WTC11 (cell line): Measurements from ENCODE around the gene IMPDH2.

Experiments
- ARID4B ChIP-seq: sonication (generic); formaldehyde crosslinking; IDR thresholded peaks from 2 replicates; pipeline ENCODE4 v1.8.0; 2023; ENCODE audit warnings: missing genetic modification reagents, mild to moderate bottlenecking, borderline replicate concordance
- CTCF ChIP-seq: fragments of 200-600 bp; IDR thresholded peaks from 2 replicates; pipeline ENCODE4 v1.8.0; 2022; ENCODE audit warnings: antibody characterized with exemption
- FOXJ3 ChIP-seq: sonication (generic); formaldehyde crosslinking; IDR thresholded peaks from 2 replicates; pipeline ENCODE4 v1.9.0; 2021; ENCODE audit warnings: missing genetic modification reagents, mild to moderate bottlenecking, borderline replicate concordance
- NR2C2 ChIP-seq: sonication (generic); formaldehyde crosslinking; IDR thresholded peaks from 2 replicates; pipeline ENCODE4 v1.8.0; 2022; ENCODE audit warnings: mild to moderate bottlenecking, missing genetic modification reagents
- RORB ChIP-seq: fragments of 250-450 bp; sonication (Bioruptor Pico); IDR thresholded peaks from 2 replicates; pipeline ENCODE4 v1.9.0; 2021; ENCODE audit warnings: mild to moderate bottlenecking
- SP1 ChIP-seq: sonication (generic); formaldehyde crosslinking; conservative IDR thresholded peaks from 2 replicates; pipeline ENCODE4 v1.8.1; 2022; ENCODE audit warnings: missing genetic modification reagents
- ZBTB43 ChIP-seq: sonication (generic); formaldehyde crosslinking; IDR thresholded peaks from 2 replicates; pipeline ENCODE4 v1.8.1; 2023; ENCODE audit warnings: mild to moderate bottlenecking, missing genetic modification reagents
- ZNF121 ChIP-seq: sonication (generic); formaldehyde crosslinking; IDR thresholded peaks from 2 replicates; pipeline ENCODE4 v1.8.0; 2023; ENCODE audit warnings: missing genetic modification reagents
- ZNF219 ChIP-seq: sonication (generic); formaldehyde crosslinking; IDR thresholded peaks from 2 replicates; pipeline ENCODE4 v1.8.0; 2023; ENCODE audit warnings: missing genetic modification reagents, mild to moderate bottlenecking, borderline replicate concordance

- TF ChIP-seq ARID4B (CRISPR knock-in tag): no peak
- no peak for TF ChIP-seq RORB (CRISPR knock-in tag)
- TF ChIP-seq NR2C2: no peak
- no peak for TF ChIP-seq FOXJ3 (CRISPR knock-in tag)
- TF ChIP-seq SP1 (CRISPR knock-in tag): no peak
- no peak for TF ChIP-seq ZNF121 (CRISPR knock-in tag)
- TF ChIP-seq ZNF219 (CRISPR knock-in tag): no peak
- TF ChIP-seq ZBTB43 (CRISPR knock-in tag): no peak
- TF ChIP-seq CTCF: no peak
These were observed 5.4 kb downstream of the IMPDH2 start for GRCh38 chr3:49023775-49024174.
